Right atrium auricular region (tissue), 2 donors: ENCODE measurements around the gene VRK1. TPM values are rescaled to one million over a fixed set of nuclear protein-coding genes. Genes with fewer than 3 reads are reported as not detected.

ENCODE experiments used
- DNase-seq: peaks from one replicate; pipeline ENCODE4 v3.0.0-alpha.2; 2019; ENCODE audit warnings: low spot score
- H3K27ac ChIP-seq, 2 donors: fragments of 200-600 bp; sonication (generic); 1 replicate in 1 of 2; 2 replicates in 1 of 2; pipeline ENCODE4 v1.5.1; 2016 to 2019
- H3K27me3 ChIP-seq, 2 donors: fragments of 200-600 bp; sonication (generic); one replicate each; pipeline versions ENCODE4 v1.5.1 to v1.6.0; 2017 to 2019
- H3K36me3 ChIP-seq: fragments of 200-600 bp; sonication (generic); one replicate; pipeline ENCODE4 v1.5.1; 2016
- H3K4me1 ChIP-seq, 2 donors: fragments of 200-600 bp; sonication (generic); one replicate each; pipeline versions ENCODE4 v1.5.1 to v1.6.0; 2017 to 2019
- H3K4me3 ChIP-seq, 2 donors: fragments of 200-600 bp; sonication (generic); 1 replicate in 1 of 2; 2 replicates in 1 of 2; pipeline ENCODE4 v1.5.1; 2017 to 2019; ENCODE audit warnings: mild to moderate bottlenecking in 1 of 2, moderate library complexity in 1 of 2
- H3K9me3 ChIP-seq, 2 donors: fragments of 200-600 bp; sonication (generic); one replicate each; pipeline ENCODE4 v1.5.1; 2019
- CTCF ChIP-seq, 2 donors: fragments of 200-600 bp; sonication (generic); IDR thresholded peaks; one replicate each; pipeline ENCODE4 v1.5.1; 2019; ENCODE audit warnings: antibody characterized with exemption in 2 of 2
- total RNA-seq, 2 donors: library from RNA; depleted of rRNA; stranded (reverse); fragments of >200 nt; gene quantifications; one replicate each; pipeline ENCODE4 v1.1.0, GENCODE V29; 2016

The VRK1 gene
- total RNA-seq, 2 donors from 2014 or later: 8.7 to 10.0 TPM

- Histone ChIP-seq H3K36me3 (no peaks in the 10 kb centered on the region), H3K4me3 (no peak overlapping the region), H3K27ac (no peak overlapping the region), H3K4me1 (peaks cover 0 to 7% of the 10 kb centered on the region in 2 donors), H3K9me3 (no peaks in the 10 kb centered on the region), H3K27me3 (no peaks in the 10 kb centered on the region)
- TF ChIP-seq CTCF (IDR thresholded peaks at IDR 0.05): no peak
- no peak for DNase-seq
Observed at GRCh38 chr14:96805956-96806355, 8.8 kb downstream of the VRK1 start.

GRCh38 chr14:96806836-96807235, 9.7 kb downstream of the VRK1 start:
- DNase-seq: no peak
- H3K27ac ChIP-seq: no peak overlapping the region
- no peak overlapping the region for H3K4me3 ChIP-seq
- H3K4me1 ChIP-seq: peaks cover 0 to 7% of the 10 kb centered on the region in 2 donors
- no peaks in the 10 kb centered on the region for H3K9me3 ChIP-seq
- H3K36me3 ChIP-seq: no peaks in the 10 kb centered on the region
- no peaks in the 10 kb centered on the region for H3K27me3 ChIP-seq
- no peak for TF ChIP-seq CTCF (IDR thresholded peaks at IDR 0.05)

GRCh38 chr14:96808619-96809406, 11.6 kb downstream of the VRK1 start:
- no peak for DNase-seq
- H3K27ac ChIP-seq: no peak overlapping the region
- TF ChIP-seq CTCF (IDR thresholded peaks at IDR 0.05): no peak
- H3K9me3 ChIP-seq: no peaks in the 10 kb centered on the region
- peaks cover 0 to 7% of the 10 kb centered on the region in 2 donors for H3K4me1 ChIP-seq
- H3K36me3 ChIP-seq: no peaks in the 10 kb centered on the region
- H3K27me3 ChIP-seq: no peaks in the 10 kb centered on the region
- no peak overlapping the region for H3K4me3 ChIP-seq

- H3K27me3 ChIP-seq: no peaks in the 10 kb centered on the region
- H3K4me3 ChIP-seq: no peak overlapping the region
- no peaks in the 10 kb centered on the region for H3K9me3 ChIP-seq
- no peaks in the 10 kb centered on the region for H3K4me1 ChIP-seq
- no peaks in the 10 kb centered on the region for H3K36me3 ChIP-seq
- DNase-seq: no peak
- TF ChIP-seq CTCF (IDR thresholded peaks at IDR 0.05): no peak
- no peak overlapping the region for H3K27ac ChIP-seq
Observed at GRCh38 chr14:96811265-96811664, 14.1 kb downstream of the VRK1 start.

GRCh38 chr14:96811985-96812667, 14.9 kb downstream of the VRK1 start:
- Histone ChIP-seq H3K9me3 (no peaks in the 10 kb centered on the region), H3K4me1 (no peaks in the 10 kb centered on the region), H3K27ac (no peak overlapping the region), H3K4me3 (no peak overlapping the region), H3K27me3 (no peaks in the 10 kb centered on the region), H3K36me3 (no peaks in the 10 kb centered on the region)
- TF ChIP-seq CTCF (IDR thresholded peaks at IDR 0.05): no peak
- no peak for DNase-seq
